IMR-90 (cell line): Measurements from ENCODE around the gene FNDC10.

Experiments used
- BHLHE40 ChIP-seq: fragments of 150-350 bp; IDR thresholded peaks from 2 replicates; pipeline ENCODE4 v1.6.1; 2016; ENCODE audit warnings: mild to moderate bottlenecking, low read depth, low read length
- CEBPB ChIP-seq: IDR thresholded peaks from 2 replicates; pipeline ENCODE4 v1.6.1; 2012; ENCODE audit warnings: low read depth, low read length, improper control_type of control experiment
- CTCF ChIP-seq: conservative IDR thresholded peaks from 2 replicates; pipeline ENCODE4 v1.5.1; 2012; ENCODE audit warnings: mild to moderate bottlenecking, low read depth, low read length, improper control_type of control experiment
- ELK1 ChIP-seq: fragments of 150-350 bp; IDR thresholded peaks from 2 replicates; pipeline ENCODE4 v1.6.1; 2016; ENCODE audit warnings: low read depth, mild to moderate bottlenecking, low read length, moderate library complexity, borderline replicate concordance
- FOS ChIP-seq: fragments of 150-350 bp; IDR thresholded peaks from 2 replicates; pipeline ENCODE4 v1.6.1; 2016; ENCODE audit warnings: low read depth, low read length
- MAFK ChIP-seq: IDR thresholded peaks from 2 replicates; pipeline ENCODE4 v1.6.1; 2012; ENCODE audit warnings: low read depth, low read length, improper control_type of control experiment
- NFE2L2 ChIP-seq: fragments of 150-350 bp; IDR thresholded peaks from 2 replicates; pipeline ENCODE4 v1.6.1; 2016; ENCODE audit warnings: low read depth, mild to moderate bottlenecking, low read length
- POLR2A ChIP-seq: IDR thresholded peaks from 2 replicates; pipeline ENCODE4 v1.6.1; 2012; ENCODE audit warnings: mild to moderate bottlenecking, low read depth, low read length
- RAD21 ChIP-seq: IDR thresholded peaks from 2 replicates; pipeline ENCODE4 v1.6.1; 2012; ENCODE audit warnings: low read length, improper control_type of control experiment
- RCOR1 ChIP-seq: IDR thresholded peaks from 2 replicates; pipeline ENCODE4 v1.6.1; 2012; ENCODE audit warnings: mild to moderate bottlenecking, low read length, improper control_type of control experiment; ENCODE audit not compliant: insufficient replicate concordance
- RFX5 ChIP-seq: IDR thresholded peaks from 2 replicates; pipeline ENCODE4 v1.8.0; 2012; ENCODE audit warnings: low read depth, mild to moderate bottlenecking, low read length, moderate library complexity
- SMC3 ChIP-seq: fragments of 150-350 bp; IDR thresholded peaks from 2 replicates; pipeline ENCODE4 v1.6.1; 2016; ENCODE audit warnings: low read depth, mild to moderate bottlenecking, antibody characterized with exemption, low read length, moderate library complexity
- USF2 ChIP-seq: fragments of 150-350 bp; IDR thresholded peaks from 2 replicates; pipeline ENCODE4 v1.6.1; 2017; ENCODE audit warnings: mild to moderate bottlenecking, antibody characterized with exemption, low read length, low read depth

- TF ChIP-seq POLR2A (no peak), CTCF (no peak), CEBPB (no peak), RAD21 (no peak), USF2 (no peak), BHLHE40 (no peak), FOS (no peak), NFE2L2 (no peak), ELK1 (no peak), MAFK (no peak), RFX5 (no peak), SMC3 (no peak), RCOR1 (no peak)
Observed at GRCh38 chr1:1605724-1606123, 5.8 kb upstream of the FNDC10 start.
